Measurements from ENCODE around the gene KCTD7. TPM values are rescaled to one million over a fixed set of nuclear protein-coding genes. Genes with fewer than 3 reads are reported as not detected.

The KCTD7 gene
- total RNA-seq, 1 donor from 2014 or later: 48.5 TPM

- H3K27me3 Mint-ChIP-seq (ENCODE audit: unreplicated experiment): no peaks in the 10 kb centered on the region
- H3K9me3 Mint-ChIP-seq (ENCODE audit: unreplicated experiment): no peaks in the 10 kb centered on the region
- H3K4me3 Mint-ChIP-seq (ENCODE audit: unreplicated experiment): no peak overlapping the region
- no peak for DNase-seq
- no peak for TF ChIP-seq CTCF (IDR thresholded peaks at IDR 0.05; ENCODE audit: partially characterized antibody, unreplicated experiment)
- no peak overlapping the region for H3K27ac Mint-ChIP-seq (ENCODE audit: unreplicated experiment)
- no peaks in the 10 kb centered on the region for H3K4me1 Mint-ChIP-seq (ENCODE audit: low read depth, unreplicated experiment)
- peaks cover 5% of the 10 kb centered on the region for H3K36me3 Mint-ChIP-seq (ENCODE audit: unreplicated experiment)
Observed at GRCh38 chr7:66638309-66639099, 9.8 kb downstream of the KCTD7 start.

- Mint-ChIP-seq H3K27me3 (ENCODE audit: unreplicated experiment) (no peaks in the 10 kb centered on the region), H3K4me1 (ENCODE audit: low read depth, unreplicated experiment) (no peaks in the 10 kb centered on the region), H3K9me3 (ENCODE audit: unreplicated experiment) (no peaks in the 10 kb centered on the region), H3K36me3 (ENCODE audit: unreplicated experiment) (peaks cover 5% of the 10 kb centered on the region), H3K4me3 (ENCODE audit: unreplicated experiment) (no peak overlapping the region), H3K27ac (ENCODE audit: unreplicated experiment) (no peak overlapping the region)
- DNase-seq: no peak
- TF ChIP-seq CTCF (IDR thresholded peaks at IDR 0.05; ENCODE audit: partially characterized antibody, unreplicated experiment): no peak
Observed at GRCh38 chr7:66639773-66640172, 11.1 kb downstream of the KCTD7 start.

- no peak for DNase-seq
- Mint-ChIP-seq H3K36me3 (ENCODE audit: unreplicated experiment) (peaks cover 5% of the 10 kb centered on the region), H3K27me3 (ENCODE audit: unreplicated experiment) (no peaks in the 10 kb centered on the region), H3K4me1 (ENCODE audit: low read depth, unreplicated experiment) (no peaks in the 10 kb centered on the region), H3K4me3 (ENCODE audit: unreplicated experiment) (no peak overlapping the region), H3K27ac (ENCODE audit: unreplicated experiment) (no peak overlapping the region), H3K9me3 (ENCODE audit: unreplicated experiment) (peaks cover 1% of the 10 kb centered on the region)
- TF ChIP-seq CTCF (IDR thresholded peaks at IDR 0.05; ENCODE audit: partially characterized antibody, unreplicated experiment): no peak
Observed at GRCh38 chr7:66640802-66641525, 12.3 kb downstream of the KCTD7 start.

GRCh38 chr7:66641526-66641871 is 12.8 kb downstream of the KCTD7 start:
- H3K4me1 Mint-ChIP-seq (ENCODE audit: low read depth, unreplicated experiment): no peaks in the 10 kb centered on the region
- H3K36me3 Mint-ChIP-seq (ENCODE audit: unreplicated experiment): peaks cover 5% of the 10 kb centered on the region
- H3K4me3 Mint-ChIP-seq (ENCODE audit: unreplicated experiment): no peak overlapping the region
- no peak overlapping the region for H3K27ac Mint-ChIP-seq (ENCODE audit: unreplicated experiment)
- no peaks in the 10 kb centered on the region for H3K27me3 Mint-ChIP-seq (ENCODE audit: unreplicated experiment)
- H3K9me3 Mint-ChIP-seq (ENCODE audit: unreplicated experiment): peaks cover 1% of the 10 kb centered on the region
- DNase-seq: no peak
- TF ChIP-seq CTCF (IDR thresholded peaks at IDR 0.05; ENCODE audit: partially characterized antibody, unreplicated experiment): no peak

GRCh38 chr7:66642186-66642585 is 13.5 kb downstream of the KCTD7 start:
- no peak for TF ChIP-seq CTCF (IDR thresholded peaks at IDR 0.05; ENCODE audit: partially characterized antibody, unreplicated experiment)
- peaks cover 1% of the 10 kb centered on the region for H3K9me3 Mint-ChIP-seq (ENCODE audit: unreplicated experiment)
- DNase-seq: no peak
- no peak overlapping the region for H3K4me3 Mint-ChIP-seq (ENCODE audit: unreplicated experiment)
- H3K27ac Mint-ChIP-seq (ENCODE audit: unreplicated experiment): no peak overlapping the region
- H3K36me3 Mint-ChIP-seq (ENCODE audit: unreplicated experiment): peaks cover 5% of the 10 kb centered on the region
- H3K4me1 Mint-ChIP-seq (ENCODE audit: low read depth, unreplicated experiment): no peaks in the 10 kb centered on the region
- H3K27me3 Mint-ChIP-seq (ENCODE audit: unreplicated experiment): no peaks in the 10 kb centered on the region

Data from glutamatergic neuron (in vitro differentiated cells).